Activated B cell treated with CpG ODN at 0.5 μM for 24 hours (primary cell): Measurements from ENCODE around the gene PRKCE. TPM values are rescaled to one million over a fixed set of nuclear protein-coding genes. Genes with fewer than 3 reads are reported as not detected.

Experiments
- ATAC-seq: fragments of 200-7000 bp; cut with Tn5 transposase; one replicate; pipeline ENCODE4 v1.10.0; 2021; ENCODE audit warnings: low read depth, mild to moderate bottlenecking, moderate library complexity
- CTCF ChIA-PET: fragments of 350-600 bp; sonication (Branson Sonifier 250); formaldehyde crosslinking; loops from one replicate; lab custom pipeline; 2021; ENCODE audit warnings: antibody characterized with exemption; lab: Charles Lee
- POLR2A ChIA-PET: fragments of 350-600 bp; sonication (Branson Sonifier 250); formaldehyde crosslinking; loops from one replicate; lab custom pipeline; 2021; ENCODE audit warnings: antibody characterized with exemption; lab: Charles Lee
- DNase-seq: peaks from one replicate; pipeline ENCODE4 v3.0.0; 2022
- H3K27ac Mint-ChIP-seq: one replicate; pipeline ENCODE4 v1.8.0; 2020; ENCODE audit warnings: mixed read lengths
- H3K27me3 Mint-ChIP-seq: one replicate; pipeline ENCODE4 v1.8.0; 2021; ENCODE audit warnings: mixed read lengths
- H3K36me3 Mint-ChIP-seq: one replicate; pipeline ENCODE4 v1.8.0; 2021; ENCODE audit warnings: low read depth, mixed read lengths
- H3K4me1 Mint-ChIP-seq: one replicate; pipeline ENCODE4 v1.8.0; 2021; ENCODE audit warnings: mixed read lengths
- H3K4me3 Mint-ChIP-seq: one replicate; pipeline ENCODE4 v1.8.0; 2020; ENCODE audit warnings: mild to moderate bottlenecking, mixed read lengths
- H3K9me3 Mint-ChIP-seq: one replicate; pipeline ENCODE4 v1.8.0; 2020; ENCODE audit warnings: mixed read lengths
- CTCF ChIP-seq: fragments of 200-600 bp; IDR thresholded peaks from one replicate; pipeline ENCODE4 v1.8.0; 2022; ENCODE audit warnings: antibody characterized with exemption, mild to moderate bottlenecking
- intact Hi-C: fragments of 100-400 bp; cut with micrococcal nuclease; formaldehyde crosslinking; loops from one replicate; pipeline ENCODE4 v1.15.1; 2024
- total RNA-seq: library from RNA; stranded (reverse); gene quantifications from 2 replicates; pipeline ENCODE4 v1.2.3, GENCODE V29; 2022

PRKCE gene
- total RNA-seq, 1 donor from 2014 or later: 53.8 TPM

GRCh38 chr2:45850558-45850957 lies 199.1 kb downstream of the PRKCE start:
- Mint-ChIP-seq H3K27ac (no peak overlapping the region), H3K4me1 (peaks cover 42% of the 10 kb centered on the region), H3K27me3 (no peaks in the 10 kb centered on the region), H3K4me3 (no peak overlapping the region), H3K36me3 (peaks cover 45% of the 10 kb centered on the region), H3K9me3 (no peaks in the 10 kb centered on the region)
- CTCF ChIA-PET: interaction anchor here (1.1 to 1.6 kb wide), 2 partner anchors 14 to 17 kb away, joined by 4 to 5 read pairs; no protein-coding TSS in a partner anchor
- DNase-seq (no peak), ATAC-seq (no peak)
- TF ChIP-seq CTCF: no peak
- intact Hi-C loops: no loop called here
- POLR2A ChIA-PET: interaction anchor here (0.6 to 1.7 kb wide), 3 partner anchors 9 to 16 kb away, joined by 3 to 7 read pairs (median 3); no protein-coding TSS in a partner anchor

- ChIA-PET POLR2A (interaction anchor here (1.7 kb wide), 1 partner anchor 17 kb away, joined by 7 read pairs; no protein-coding TSS in a partner anchor), CTCF (interaction anchor here (1.6 kb wide), 1 partner anchor 17 kb away, joined by 5 read pairs; no protein-coding TSS in a partner anchor)
- intact Hi-C loops: no loop called here
- TF ChIP-seq CTCF: no peak
- H3K27me3 Mint-ChIP-seq: no peaks in the 10 kb centered on the region
- H3K27ac Mint-ChIP-seq: no peak overlapping the region
- peaks cover 40% of the 10 kb centered on the region for H3K36me3 Mint-ChIP-seq
- ATAC-seq: no peak
- no peaks in the 10 kb centered on the region for H3K9me3 Mint-ChIP-seq
- no peak overlapping the region for H3K4me3 Mint-ChIP-seq
- no peak for DNase-seq
- H3K4me1 Mint-ChIP-seq: peaks cover 42% of the 10 kb centered on the region
Observed at GRCh38 chr2:45851111-45851510, 199.6 kb downstream of the PRKCE start.

GRCh38 chr2:45851576-45852304 lies 200.3 kb downstream of the PRKCE start:
- H3K36me3 Mint-ChIP-seq: peaks cover 34% of the 10 kb centered on the region
- intact Hi-C loops: loop anchor here (1.0 to 2.0 kb wide), 2 partner anchors 8 to 17 kb away; no protein-coding TSS in a partner anchor
- no peak for DNase-seq
- H3K27ac Mint-ChIP-seq: no peak overlapping the region
- no peaks in the 10 kb centered on the region for H3K27me3 Mint-ChIP-seq
- POLR2A ChIA-PET: interaction anchor here (1.0 to 1.3 kb wide), 4 partner anchors 8 to 201 kb away, joined by 3 to 5 read pairs (median 4); no protein-coding TSS in a partner anchor
- no peak for ATAC-seq
- peaks cover 45% of the 10 kb centered on the region for H3K4me1 Mint-ChIP-seq
- H3K9me3 Mint-ChIP-seq: no peaks in the 10 kb centered on the region
- CTCF ChIA-PET: interaction anchor here (1.0 to 1.4 kb wide), 2 partner anchors 9 to 38 kb away, joined by 4 to 5 read pairs; no protein-coding TSS in a partner anchor
- TF ChIP-seq CTCF: no peak
- H3K4me3 Mint-ChIP-seq: no peak overlapping the region

GRCh38 chr2:45852450-45853150 lies 201.1 kb downstream of the PRKCE start:
- CTCF ChIA-PET: interaction anchor here (1.0 to 1.4 kb wide), 2 partner anchors 10 to 37 kb away, joined by 4 to 5 read pairs; no protein-coding TSS in a partner anchor
- peak overlapping the region; percentile 16 for H3K27ac Mint-ChIP-seq
- intact Hi-C loops: loop anchor here (1.0 to 2.0 kb wide), 2 partner anchors 9 to 18 kb away; no protein-coding TSS in a partner anchor

More at GRCh38 chr2:45852450-45853150, 201.1 kb downstream of the PRKCE start:
- TF ChIP-seq CTCF: no peak
- peaks cover 54% of the 10 kb centered on the region for H3K4me1 Mint-ChIP-seq
- peaks cover 28% of the 10 kb centered on the region for H3K36me3 Mint-ChIP-seq
- ATAC-seq: peak; percentile 93
- H3K9me3 Mint-ChIP-seq: no peaks in the 10 kb centered on the region
- H3K27me3 Mint-ChIP-seq: no peaks in the 10 kb centered on the region
- no peak overlapping the region for H3K4me3 Mint-ChIP-seq
- DNase-seq: no peak
- POLR2A ChIA-PET: interaction anchor here (1.0 to 1.3 kb wide), 5 partner anchors 9 to 202 kb away, joined by 3 to 7 read pairs (median 4); no protein-coding TSS in a partner anchor
